Measurements from ENCODE around the gene HEXD. TPM values are rescaled to one million over a fixed set of nuclear protein-coding genes. Genes with fewer than 3 reads are reported as not detected.
A peak's percentile ranks its signal among the peaks of the same experiment; 100 is the strongest.

The HEXD gene
- total RNA-seq, 1 donor from 2014 or later = 49.7 TPM

DNA sequence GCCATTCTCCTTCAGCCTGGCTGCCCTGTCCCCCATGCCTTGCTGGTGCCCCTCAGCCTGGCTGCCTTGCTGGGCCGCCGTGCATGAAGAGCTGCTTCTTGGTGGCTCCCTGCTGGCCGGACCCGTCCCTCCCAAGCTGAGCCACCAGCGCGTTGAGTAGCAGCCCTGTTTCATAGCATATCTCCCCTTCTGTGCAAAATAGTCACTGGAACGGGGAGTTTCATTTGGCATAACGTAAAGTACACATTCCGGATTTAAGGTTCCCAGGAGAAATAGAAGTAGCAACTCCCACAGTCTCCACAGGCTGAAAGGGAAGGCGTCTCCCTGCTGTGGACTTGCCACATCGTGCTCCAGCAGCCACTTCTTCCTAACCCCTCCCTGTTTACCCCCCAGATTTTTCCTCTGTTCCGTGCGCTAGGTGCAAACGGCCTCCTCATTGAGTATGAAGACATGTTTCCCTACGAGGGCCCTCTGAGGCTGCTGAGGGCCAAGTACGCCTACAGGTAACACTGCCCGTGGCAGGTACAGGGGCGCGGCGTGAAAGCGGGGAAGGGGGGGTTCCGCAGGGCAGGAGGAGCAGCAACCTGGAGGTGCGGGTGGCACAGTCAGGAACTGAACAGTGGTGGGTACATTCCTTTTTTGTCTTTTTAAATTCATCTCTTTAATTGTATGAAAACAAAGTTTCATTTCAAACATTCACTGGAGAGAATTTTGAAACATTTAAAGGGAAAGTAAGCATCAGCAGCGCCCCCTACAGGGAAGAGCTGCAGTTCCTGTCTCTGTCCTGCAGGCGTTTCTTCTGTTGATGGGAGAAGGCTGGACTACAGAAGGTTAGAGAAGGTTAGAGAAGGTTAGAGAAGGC, 6.1 kb downstream of the HEXD start:
- Mint-ChIP-seq H3K9me3 (no peaks in the 10 kb centered on the region), H3K4me3 (no peak overlapping the region), H3K27ac (no peak overlapping the region), H3K36me3 (peaks cover 21% of the 10 kb centered on the region), H3K4me1 (ENCODE audit: unreplicated experiment) (peaks cover 5% of the 10 kb centered on the region), H3K27me3 (no peaks in the 10 kb centered on the region)
- DNase-seq (ENCODE audit: extremely low spot score, unreplicated experiment) = no peak
- TF ChIP-seq, protein P1, sequence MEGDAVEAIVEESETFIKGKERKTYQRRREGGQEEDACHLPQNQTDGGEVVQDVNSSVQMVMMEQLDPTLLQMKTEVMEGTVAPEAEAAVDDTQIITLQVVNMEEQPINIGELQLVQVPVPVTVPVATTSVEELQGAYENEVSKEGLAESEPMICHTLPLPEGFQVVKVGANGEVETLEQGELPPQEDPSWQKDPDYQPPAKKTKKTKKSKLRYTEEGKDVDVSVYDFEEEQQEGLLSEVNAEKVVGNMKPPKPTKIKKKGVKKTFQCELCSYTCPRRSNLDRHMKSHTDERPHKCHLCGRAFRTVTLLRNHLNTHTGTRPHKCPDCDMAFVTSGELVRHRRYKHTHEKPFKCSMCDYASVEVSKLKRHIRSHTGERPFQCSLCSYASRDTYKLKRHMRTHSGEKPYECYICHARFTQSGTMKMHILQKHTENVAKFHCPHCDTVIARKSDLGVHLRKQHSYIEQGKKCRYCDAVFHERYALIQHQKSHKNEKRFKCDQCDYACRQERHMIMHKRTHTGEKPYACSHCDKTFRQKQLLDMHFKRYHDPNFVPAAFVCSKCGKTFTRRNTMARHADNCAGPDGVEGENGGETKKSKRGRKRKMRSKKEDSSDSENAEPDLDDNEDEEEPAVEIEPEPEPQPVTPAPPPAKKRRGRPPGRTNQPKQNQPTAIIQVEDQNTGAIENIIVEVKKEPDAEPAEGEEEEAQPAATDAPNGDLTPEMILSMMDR (conservative IDR thresholded peaks at IDR 0.05) = peak; percentile 73

DNA sequence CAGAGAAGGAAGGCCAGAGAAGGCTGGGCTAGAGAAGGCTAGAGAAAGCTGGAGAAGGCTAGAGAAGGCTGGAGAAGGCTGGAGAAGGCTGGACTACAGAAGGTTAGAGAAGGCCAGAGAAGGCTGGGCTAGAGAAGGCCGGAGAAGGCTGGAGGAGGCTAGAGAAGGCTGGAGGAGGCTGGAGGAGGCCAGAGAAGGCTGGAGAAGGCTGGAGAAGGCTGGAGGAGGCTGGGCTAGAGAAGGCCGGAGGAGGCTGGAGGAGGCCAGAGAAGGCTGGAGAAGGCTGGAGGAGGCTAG, 6.7 kb downstream of the HEXD start:
- Mint-ChIP-seq H3K4me3 (no peak overlapping the region), H3K4me1 (ENCODE audit: unreplicated experiment) (no peaks in the 10 kb centered on the region), H3K9me3 (no peaks in the 10 kb centered on the region), H3K27me3 (no peaks in the 10 kb centered on the region), H3K36me3 (peaks cover 20% of the 10 kb centered on the region), H3K27ac (no peak overlapping the region)
- no peak for DNase-seq (ENCODE audit: extremely low spot score, unreplicated experiment)
- TF ChIP-seq, protein P1 (conservative IDR thresholded peaks at IDR 0.05) = no peak

DNA sequence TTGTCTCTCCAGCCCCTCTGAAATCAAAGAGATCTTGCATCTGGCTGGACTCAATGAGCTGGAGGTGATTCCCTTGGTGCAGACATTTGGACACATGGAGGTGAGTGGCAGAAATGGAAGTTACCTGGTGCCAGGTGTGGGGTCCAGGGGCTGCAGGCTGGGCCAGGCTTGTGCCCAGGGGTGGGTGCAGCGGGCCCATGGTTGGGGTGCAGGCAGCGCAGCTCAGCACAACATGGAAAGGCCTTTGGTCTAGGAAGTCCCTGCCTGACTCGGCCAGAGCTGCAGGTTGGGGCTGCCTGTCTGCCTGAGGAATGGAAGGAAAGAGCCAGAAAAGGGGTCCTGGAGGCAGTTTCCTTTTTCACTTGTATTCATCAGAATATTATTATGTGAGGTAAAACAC, 10.4 kb downstream of the HEXD start:
- Mint-ChIP-seq H3K9me3 (no peaks in the 10 kb centered on the region), H3K36me3 (no peaks in the 10 kb centered on the region), H3K4me3 (no peak overlapping the region), H3K27ac (no peak overlapping the region), H3K4me1 (ENCODE audit: unreplicated experiment) (no peaks in the 10 kb centered on the region), H3K27me3 (no peaks in the 10 kb centered on the region)
- DNase-seq (ENCODE audit: extremely low spot score, unreplicated experiment) = no peak
- TF ChIP-seq, protein P1 (conservative IDR thresholded peaks at IDR 0.05) = no peak

DNA sequence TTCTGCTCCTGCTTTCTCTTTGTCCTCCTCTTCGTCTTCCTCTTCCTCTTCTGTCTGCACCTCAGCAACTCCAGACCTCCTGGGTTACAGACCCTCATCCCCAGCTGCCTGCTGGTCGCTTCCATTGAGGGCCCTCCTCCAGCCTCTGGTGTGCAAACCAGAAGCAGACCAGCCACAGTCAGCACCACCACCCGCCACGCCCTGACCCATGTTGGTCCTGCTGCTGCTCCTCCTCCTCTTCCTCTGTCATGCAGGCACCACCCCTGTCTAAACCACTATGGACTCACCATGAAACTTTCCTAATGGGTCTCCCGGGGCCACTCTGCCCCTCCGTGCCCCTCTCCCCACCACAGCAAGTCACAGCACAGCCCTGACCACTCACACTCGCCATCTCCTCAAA, 11.7 kb downstream of the HEXD start:
- DNase-seq (ENCODE audit: extremely low spot score, unreplicated experiment) = no peak
- Mint-ChIP-seq H3K36me3 (no peaks in the 10 kb centered on the region), H3K27ac (no peak overlapping the region), H3K9me3 (no peaks in the 10 kb centered on the region), H3K4me3 (no peak overlapping the region), H3K4me1 (ENCODE audit: unreplicated experiment) (no peaks in the 10 kb centered on the region), H3K27me3 (no peaks in the 10 kb centered on the region)
- TF ChIP-seq, protein P1 (conservative IDR thresholded peaks at IDR 0.05) = no peak

DNA sequence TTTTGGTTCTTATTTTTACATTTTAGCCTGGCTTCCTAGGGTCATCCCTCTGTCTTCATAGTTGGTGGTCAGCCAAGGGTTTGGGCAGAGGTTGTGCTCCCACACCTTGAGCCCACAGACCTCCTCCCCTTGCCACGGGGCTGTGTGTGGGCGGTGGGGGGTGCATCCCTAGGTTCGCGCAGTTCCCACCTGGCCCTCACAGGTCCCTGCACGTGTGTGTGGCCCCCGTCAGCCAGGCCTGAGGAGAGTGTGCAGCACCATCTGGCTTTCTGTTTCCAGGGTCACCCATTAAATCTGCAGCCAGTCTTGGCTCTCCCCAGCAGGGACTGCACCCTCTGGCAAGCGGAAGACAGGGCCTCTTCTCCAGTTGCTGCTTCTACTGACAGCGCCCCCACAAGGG, 13.9 kb downstream of the HEXD start:
- Mint-ChIP-seq H3K9me3 (no peaks in the 10 kb centered on the region), H3K27me3 (no peaks in the 10 kb centered on the region), H3K36me3 (no peaks in the 10 kb centered on the region), H3K4me3 (no peak overlapping the region), H3K27ac (no peak overlapping the region), H3K4me1 (ENCODE audit: unreplicated experiment) (no peaks in the 10 kb centered on the region)
- TF ChIP-seq, protein P1 (conservative IDR thresholded peaks at IDR 0.05) = no peak
- no peak for DNase-seq (ENCODE audit: extremely low spot score, unreplicated experiment)
